DMS 273 (cell line): Measurements from ENCODE around the gene VPS13D.

ENCODE experiments used
- DNase-seq: peaks from one replicate; lab custom pipeline; 2025; ENCODE audit not compliant: unreplicated experiment; lab: John Stamatoyannopoulos, UW

Gene VPS13D

DNA sequence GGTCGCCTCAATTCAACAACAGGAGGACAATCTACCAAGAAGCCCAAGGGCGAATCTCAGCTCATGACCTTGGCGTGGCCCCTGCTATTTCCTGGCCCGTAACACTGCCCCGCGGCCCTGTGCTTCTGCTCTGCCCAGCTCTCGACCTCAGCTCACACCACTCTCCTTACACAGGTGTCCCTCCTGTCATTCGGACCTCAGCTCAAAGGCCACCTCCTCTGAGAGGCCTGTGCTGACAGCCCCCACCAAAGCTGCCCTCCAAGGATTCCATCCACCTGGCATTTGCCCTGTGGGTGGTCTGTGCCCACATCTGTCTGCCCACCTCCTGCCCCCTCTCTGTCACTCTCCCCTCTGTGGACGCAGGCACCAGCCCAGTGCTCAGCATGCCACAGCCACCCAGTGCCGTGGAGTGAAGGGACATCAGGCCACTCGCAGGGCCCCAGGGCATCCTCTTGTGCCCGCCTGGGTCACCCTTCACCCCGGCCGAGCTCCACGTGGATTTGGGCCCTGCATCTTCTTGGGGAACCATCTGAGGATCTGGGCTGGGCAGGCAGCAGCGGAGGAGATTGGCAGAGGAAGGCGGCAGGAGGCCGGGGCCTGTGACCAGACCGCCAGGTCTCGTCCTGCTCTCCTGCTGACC lies 317.9 kb downstream of the VPS13D start:
- DNase-seq, result no peak

DNA sequence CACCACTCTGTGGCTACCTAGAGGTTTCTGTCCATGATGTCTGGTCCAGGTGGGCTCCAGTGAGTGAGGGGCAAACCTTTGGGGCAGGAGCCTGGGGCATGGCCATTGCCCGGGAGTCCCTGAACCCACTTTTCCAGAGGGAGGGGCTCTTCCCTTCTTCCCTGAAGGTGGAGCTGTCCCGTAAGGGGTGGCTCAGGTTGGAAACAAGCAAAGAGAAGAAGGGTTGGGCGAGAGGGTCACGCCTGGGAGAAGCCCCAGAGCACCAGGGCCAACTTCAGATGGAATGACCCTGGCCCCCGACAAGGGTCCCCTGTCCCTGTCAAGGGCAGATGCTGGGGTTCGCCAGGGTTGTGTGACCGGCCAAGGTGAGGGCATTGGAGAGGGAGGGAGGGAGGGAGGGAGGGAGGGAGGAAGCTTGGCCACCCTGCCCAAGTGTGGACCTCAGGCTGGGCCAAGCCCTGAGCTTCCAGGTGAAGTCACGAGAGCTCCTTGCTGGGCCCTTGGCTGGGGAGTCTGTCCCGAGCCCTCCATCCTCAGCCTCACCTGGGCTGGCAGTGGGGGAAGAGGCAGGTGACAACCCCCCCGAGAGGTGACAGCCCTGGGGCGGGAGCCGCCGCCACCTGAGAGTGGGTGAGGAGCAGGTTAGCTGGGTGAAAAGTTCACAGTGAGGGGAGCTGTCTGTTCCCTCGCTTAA lies 318.6 kb downstream of the VPS13D start:
- no peak for DNase-seq

DNA sequence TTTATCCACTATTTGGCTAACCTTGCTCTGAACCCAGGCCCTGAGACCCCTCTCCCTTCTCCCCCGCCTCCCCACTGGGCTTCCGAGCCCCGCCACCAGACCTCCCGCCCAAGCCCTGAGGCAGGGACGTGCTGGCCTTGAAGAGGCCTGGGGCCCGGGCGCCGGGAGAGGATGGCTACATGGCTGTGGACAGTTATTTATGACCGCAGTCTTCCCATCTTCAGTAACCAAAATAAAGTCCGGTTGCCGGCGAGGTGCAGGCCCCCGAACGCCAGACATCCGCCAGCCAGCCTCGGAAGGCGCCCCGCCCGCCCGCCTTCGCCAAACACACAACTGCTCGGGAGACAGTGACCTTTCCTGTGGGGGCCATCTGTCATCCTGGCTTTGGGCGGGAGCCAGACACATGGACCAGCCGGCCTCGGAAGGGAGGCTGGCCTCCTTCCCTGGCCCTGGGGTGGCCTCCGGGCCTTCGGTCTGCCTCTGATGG lies 319.2 kb downstream of the VPS13D start:
- peak; percentile 42 for DNase-seq

DNA sequence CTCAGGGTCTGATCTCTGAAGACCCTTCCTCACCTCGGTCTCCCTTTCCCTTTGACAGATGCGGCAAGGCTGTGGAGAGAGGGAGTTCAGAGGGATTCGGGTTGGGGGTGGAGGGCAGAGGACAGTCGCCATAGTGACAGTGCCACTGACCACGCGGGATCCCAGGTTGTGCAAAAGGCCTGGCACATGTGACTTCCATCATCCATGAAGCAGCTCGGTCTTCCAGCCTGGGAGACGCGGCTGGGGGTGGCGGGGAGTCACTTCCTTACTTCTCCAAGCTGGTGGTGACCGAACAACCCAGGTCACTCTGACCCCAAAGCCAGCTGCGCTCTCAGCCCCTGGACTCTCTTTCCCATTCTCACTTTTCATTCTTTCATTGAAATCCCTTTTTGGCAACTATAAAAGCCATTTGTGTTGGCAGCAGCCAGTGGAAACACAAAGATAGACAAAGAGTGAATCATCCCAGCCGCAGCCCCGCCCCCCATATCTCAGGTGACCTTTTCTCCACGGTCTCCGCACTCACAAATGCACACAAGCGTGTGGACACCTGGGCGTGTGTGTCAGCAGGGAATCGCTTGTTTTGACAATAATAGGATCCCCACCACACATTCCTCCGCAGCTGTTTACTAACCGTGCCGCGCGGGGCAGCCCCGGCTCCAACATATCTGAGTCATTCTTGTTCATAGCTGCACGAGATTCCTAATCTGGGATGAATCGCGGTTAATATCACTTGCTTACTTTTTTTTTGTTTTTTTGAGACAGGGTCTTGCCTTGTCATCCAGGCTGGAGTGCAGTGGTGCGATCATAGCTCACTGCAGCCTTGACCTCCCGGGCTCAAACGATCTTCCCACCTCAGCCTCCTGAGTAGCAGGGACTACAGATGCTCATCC lies 319.9 kb downstream of the VPS13D start:
- peak; percentile 42 for DNase-seq

DNA sequence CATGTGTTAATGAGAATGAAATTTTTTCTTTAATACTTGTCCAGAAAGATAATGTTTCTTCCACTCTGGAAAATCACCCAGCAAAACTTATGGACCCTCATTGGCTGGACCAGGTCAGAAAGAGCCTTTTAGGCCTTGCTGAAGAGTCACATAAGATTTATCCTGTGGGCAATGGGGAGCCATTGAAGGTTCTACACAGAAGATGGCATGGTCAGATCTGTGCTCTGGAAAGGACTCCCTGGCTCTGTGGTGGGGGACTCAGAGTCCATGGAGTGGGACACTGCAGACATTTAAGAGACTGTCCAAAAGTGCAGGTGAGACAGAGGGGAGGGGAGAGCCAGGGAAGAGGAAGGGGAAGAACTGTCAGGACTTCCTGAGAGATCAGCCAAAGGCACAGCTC lies 321.8 kb downstream of the VPS13D start:
- no peak for DNase-seq

DNA sequence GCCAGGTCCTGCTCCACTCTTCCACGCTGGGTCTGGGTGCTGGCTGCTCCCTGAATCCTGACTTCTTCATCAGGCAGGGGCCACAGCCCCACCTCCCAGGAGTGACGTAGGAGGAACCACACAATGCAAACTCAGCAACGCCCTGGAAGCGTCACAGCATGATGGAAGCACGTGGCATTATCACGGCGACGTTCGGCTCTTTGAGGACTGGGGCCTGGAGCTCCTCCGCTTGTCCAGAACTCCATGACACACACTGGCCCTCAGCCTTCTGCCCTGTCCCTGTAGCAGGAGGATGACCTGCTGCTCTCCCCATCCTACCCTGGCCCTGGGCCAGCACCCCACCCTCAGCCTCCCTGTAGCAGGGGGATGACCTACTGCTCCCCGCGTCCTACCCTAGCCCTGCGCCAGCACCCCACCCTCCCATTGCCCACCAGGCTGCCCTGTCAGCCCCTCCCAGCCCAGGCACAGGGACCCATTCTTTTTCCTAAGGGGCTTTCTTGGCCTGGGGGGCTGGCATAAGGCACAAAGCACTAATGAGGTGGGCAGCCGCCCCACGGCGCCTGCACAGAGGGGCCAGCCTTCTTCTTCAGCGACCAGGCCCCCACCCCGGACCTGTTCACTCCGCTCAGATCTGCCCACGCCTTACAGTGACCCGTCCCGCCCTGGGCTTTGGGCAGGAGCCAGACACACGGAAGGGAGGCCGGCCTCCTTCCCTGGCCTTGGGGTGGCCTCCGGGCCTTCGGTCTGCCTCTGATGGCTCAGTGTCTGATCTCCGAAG lies 322.5 kb downstream of the VPS13D start:
- DNase-seq, result no peak

DNA sequence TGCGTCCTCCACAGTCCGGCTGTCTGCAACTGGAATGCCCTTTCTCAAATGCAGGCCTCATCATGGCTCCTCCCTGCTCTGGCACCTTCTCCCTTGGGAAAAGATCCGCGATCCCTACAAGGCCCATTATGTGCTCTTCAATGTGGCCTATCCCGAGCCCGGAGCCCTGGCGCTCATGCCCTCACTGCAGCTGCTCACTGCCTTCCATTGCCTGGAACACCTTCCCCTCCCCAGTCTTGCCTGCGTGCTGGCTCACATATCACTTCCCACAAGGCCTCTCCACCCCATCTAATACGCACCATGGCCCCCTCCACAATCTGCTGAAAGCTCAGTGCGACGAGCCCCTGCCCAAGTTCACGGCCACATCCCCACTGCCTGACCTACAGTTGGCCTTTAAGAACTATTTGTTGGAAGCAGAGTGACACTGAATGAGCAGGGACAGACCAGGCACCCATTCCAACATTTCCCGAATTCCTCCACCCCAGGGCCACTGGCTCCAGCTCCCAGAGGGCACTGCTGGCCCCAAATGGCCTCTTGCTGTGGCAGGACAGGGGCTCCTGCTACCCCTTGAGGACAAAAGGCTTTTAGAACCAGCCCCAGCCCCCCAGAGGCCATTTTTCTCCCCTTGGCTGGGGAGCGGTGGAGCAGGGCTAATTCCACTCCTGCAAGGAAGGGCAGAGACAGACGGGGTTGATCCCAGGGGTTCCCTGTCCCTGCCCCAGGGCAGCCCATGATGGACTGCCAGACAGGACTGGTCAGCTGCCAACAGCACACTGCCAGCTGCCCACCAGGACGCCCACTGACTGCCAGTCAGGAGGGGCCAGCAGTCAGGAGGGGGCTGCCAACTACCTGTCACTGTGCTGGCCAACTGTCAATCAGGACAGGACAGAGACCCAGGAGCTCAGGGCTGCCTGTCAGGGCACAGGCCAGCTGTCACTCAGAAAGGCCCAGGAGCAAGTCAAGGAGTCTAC lies 323.4 kb downstream of the VPS13D start:
- peak; percentile 20 for DNase-seq

DNA sequence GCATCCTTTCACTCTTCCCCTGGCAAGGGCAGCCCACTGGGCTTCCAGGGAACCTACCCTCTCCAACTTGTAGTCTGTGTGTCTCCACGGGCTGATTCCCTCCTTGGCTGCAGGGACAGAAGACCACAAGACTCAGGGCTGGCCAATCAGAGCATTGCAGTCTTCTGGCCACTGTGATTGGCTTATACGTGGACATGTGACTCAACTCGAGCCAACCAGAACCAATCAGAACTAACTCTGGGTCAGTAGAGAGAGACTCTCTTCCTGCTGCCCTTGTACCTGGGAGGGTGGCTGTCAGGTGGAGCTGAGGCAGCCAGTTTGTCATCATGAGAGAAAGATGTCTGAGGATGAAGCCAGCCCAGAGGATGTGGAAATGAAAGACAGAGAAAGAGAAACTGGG lies 324.1 kb downstream of the VPS13D start:
- DNase-seq, result no peak

DNA sequence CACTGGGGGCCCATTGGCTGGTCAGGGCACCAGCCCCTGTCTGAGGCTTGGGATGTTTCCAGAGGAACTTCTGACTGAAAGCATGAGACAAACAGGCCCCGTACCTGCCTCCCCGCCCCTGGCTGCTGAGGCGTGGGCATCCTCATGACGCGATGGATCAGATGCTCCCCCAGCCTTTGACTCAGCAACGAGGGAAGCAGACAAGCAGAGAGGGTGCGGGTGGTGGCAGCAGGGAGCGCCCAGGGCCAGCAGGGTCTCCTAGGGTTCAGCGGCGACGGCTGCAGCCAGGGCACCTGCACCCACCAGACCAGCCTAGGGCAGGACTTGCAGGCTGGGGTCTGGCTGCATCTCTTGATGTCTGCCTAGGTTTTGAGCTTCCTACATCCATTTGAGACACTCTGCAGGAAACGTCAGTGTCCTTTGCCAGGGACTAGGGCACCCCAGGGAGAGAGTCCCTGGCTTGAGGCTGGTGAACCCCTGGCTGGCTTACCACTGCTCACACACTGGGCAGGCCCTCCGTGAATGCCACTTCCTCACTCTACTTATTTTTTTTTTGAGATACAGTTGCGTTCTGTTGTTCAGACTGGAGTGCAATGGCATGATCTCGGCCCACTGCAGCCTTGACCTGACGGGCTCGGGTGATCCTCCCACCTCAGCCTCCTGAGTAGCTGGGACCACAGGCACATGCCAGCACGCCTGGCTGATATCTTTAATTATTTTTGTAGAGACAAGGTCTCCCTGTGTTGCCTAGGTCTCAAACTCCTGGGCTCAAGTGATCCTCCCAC lies 324.9 kb downstream of the VPS13D start:
- DNase-seq, result no peak

DNA sequence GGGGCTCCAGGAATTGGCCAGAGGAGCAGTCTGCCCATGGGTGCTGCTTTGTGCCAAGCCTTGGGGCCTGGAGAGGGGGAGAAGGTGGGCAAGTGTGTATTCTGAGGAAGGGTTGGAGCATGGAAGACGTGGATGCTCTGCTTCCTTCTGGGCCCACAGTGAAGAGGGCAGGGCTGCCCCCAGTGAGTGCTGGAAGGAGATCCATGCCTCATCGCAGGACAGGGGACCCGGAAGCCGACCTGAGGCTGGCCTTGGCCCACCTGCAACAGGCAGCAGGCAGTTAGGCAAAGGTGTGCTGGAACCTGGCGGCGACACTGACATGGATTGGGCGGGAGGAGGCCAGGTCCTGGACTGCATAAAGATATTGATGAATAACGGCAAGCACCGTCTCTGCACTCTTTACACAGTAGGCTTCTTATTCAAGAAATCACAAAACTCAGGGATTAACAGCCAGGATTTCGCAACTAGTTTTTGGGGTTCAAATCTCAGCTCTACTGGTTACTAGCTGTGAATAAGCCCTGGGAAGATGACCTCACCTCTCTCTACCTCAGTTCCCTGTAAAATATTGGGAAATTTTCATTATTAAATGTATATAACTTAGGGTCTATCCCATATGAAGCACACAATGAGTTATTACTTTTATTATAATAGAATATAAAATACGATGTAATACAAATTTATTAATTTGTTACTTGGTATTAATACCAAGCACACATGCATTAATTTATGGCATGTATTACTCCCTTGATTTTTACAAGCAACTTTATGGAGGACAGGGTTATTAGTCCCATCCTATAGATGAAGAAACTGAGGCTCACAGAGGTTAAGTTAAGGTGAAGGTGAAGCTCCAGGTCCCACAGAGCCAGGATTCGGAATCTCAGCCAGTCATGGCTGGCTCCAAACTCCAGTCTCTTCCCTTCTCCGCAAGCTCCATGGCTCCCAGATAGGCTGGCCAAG lies 325.9 kb downstream of the VPS13D start:
- DNase-seq, result no peak

DNA sequence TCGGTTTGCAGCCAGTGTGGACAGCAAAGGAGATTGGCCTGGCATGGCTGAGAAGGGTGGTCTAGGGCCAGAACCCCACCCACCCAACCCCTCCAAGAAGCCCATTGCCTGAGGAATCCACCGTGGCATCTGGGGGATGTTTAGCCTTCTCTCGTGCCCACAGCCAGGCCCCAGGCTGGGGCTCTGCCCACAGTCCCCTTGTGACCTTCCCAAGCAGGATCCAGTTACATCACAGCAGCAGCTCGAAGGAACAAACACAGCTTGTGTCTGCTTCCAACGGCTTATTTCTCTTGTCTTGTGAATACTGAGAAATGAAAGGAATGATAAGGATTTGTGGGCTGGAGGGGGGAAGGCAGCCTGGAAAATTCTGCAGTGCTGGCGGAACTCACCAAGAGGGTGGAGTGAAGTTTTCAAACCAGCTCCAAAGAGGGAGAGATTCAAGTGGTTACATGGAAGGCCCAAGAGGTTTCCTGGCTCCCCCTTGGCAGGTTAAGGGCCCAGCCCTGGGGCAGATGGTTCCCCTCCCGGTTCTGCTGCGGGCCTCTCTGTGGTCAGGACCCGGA lies 326.6 kb downstream of the VPS13D start:
- peak; percentile 38 for DNase-seq

DNA sequence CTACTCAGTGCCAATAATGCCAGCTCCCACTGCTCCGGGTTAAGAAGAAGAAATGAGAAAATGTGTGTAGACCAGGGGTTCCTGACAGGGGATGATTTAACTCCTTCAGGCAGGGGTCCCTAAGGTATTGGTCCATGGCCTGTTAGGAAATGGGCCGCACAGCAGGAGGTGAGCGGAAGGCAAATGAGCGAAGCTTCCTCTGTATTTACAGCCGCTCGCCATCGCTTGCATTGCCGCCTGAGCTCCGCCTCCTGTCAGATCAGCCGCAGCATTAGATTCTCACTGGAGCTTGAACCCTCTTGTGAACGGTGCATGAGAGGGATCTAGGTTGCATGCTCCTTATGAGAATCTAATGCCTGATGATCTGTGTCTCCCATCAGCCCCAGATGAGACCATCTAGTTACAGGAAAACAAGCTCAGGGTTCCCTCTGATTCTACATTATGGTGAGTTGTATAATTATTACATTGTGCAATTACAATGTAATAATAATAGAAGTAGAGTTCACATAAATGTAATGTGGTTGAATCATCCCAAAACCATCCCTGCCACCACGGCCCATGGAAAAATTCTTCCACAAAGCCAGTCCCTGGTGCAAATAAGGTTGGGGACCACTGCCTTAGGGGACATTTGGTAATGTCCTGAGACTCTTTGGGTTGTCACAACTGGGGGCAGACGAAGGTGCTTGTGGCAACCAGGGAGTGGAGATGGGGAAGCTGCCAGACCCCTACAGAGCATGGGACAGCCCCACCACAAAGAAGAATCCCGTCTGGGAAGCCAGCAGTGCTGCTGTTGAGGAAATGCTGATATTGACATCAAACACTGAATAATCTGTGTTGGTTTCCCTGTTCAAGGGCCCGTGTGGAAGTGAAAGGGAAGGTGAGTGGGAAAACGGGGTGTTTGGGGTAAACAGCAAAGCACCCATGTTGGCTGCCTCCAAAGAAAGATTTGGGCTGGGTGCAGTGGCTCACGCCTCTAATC lies 327.4 kb downstream of the VPS13D start:
- no peak for DNase-seq

DNA sequence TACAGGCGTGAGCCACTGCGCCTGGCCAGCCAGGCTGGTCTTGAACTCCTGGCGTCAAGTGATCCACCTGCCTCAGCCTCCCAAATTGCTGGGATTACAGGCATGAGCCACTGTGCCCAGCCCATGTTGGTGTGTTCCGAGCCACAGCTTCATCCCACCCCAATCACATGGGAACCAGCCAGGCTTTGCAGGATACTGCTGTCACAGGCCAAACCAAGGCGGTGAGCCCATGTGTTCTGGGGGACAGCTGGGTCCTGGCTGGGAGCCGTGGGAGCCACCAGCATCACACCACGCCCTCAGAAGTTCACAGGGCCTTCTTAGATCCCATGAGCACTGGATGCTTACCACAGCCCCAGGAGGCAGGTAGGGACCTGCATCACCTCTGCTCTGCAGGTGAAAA lies 331.3 kb downstream of the VPS13D start:
- DNase-seq, result no peak
